Chondrocyte (in vitro differentiated cells): ENCODE data around the gene MBNL1. TPM values are rescaled to one million over a fixed set of nuclear protein-coding genes. Genes with fewer than 3 reads are reported as not detected.

ENCODE experiments used
- DNase-seq: peaks from one replicate; pipeline ENCODE4 v3.0.0; 2021; ENCODE audit warnings: mixed read lengths, low spot score
- H3K27ac Mint-ChIP-seq: one replicate; pipeline ENCODE4 v1.8.0; 2021; ENCODE audit warnings: mild to moderate bottlenecking, moderate library complexity, mixed read lengths; ENCODE audit not compliant: unreplicated experiment
- H3K27me3 Mint-ChIP-seq: 2 replicates; pipeline ENCODE4 v1.8.0; 2021; ENCODE audit warnings: low read depth, mixed read lengths
- H3K36me3 Mint-ChIP-seq: 2 replicates; pipeline ENCODE4 v1.8.0; 2021; ENCODE audit warnings: low read depth, mixed read lengths
- H3K4me1 Mint-ChIP-seq: 2 replicates; pipeline ENCODE4 v1.8.0; 2021; ENCODE audit warnings: low read depth, mild to moderate bottlenecking, mixed read lengths
- H3K4me3 Mint-ChIP-seq: one replicate; pipeline ENCODE4 v1.8.0; 2021; ENCODE audit warnings: mild to moderate bottlenecking, moderate library complexity, mixed read lengths; ENCODE audit not compliant: unreplicated experiment
- H3K9me3 Mint-ChIP-seq: 2 replicates; pipeline ENCODE4 v1.8.0; 2021; ENCODE audit warnings: low read depth, mixed read lengths
- total RNA-seq: library from RNA; stranded (reverse); gene quantifications from 3 replicates; pipeline ENCODE4 v1.2.1, GENCODE V29; 2021
- TF ChIP-seq, protein P1 (sequence below): fragments of 200-600 bp; sonication (generic); IDR thresholded peaks from 2 replicates; pipeline ENCODE4 v1.5.0; 2021; ENCODE audit warnings: antibody characterized with exemption, mild to moderate bottlenecking, moderate library complexity

MBNL1 gene
- total RNA-seq, 1 donor from 2014 or later: 166 TPM

DNA sequence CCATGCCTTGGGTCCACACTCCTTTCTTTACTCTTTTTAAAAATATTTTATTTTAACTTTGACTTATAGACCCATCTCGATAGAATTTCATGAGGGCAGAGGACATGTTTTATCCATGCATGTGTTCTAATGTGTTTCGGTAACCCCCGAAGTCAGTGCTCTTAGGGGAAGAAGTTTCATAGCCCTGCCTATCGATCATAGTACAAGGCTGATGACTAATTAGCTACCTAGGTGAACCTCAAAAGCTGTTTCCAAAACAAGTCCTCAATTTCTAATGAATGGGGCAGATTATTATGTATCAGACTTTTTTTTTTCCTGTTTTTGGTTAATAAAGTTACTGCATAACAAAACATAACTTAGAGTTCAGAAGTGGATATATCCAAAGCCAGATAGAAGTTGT is 82.0 kb downstream of the MBNL1 start:
- H3K27ac Mint-ChIP-seq: no peak overlapping the region
- DNase-seq: no peak
- H3K36me3 Mint-ChIP-seq: peaks cover 2% of the 10 kb centered on the region
- H3K27me3 Mint-ChIP-seq: no peaks in the 10 kb centered on the region
- no peak overlapping the region for H3K4me3 Mint-ChIP-seq
- TF ChIP-seq, protein P1, sequence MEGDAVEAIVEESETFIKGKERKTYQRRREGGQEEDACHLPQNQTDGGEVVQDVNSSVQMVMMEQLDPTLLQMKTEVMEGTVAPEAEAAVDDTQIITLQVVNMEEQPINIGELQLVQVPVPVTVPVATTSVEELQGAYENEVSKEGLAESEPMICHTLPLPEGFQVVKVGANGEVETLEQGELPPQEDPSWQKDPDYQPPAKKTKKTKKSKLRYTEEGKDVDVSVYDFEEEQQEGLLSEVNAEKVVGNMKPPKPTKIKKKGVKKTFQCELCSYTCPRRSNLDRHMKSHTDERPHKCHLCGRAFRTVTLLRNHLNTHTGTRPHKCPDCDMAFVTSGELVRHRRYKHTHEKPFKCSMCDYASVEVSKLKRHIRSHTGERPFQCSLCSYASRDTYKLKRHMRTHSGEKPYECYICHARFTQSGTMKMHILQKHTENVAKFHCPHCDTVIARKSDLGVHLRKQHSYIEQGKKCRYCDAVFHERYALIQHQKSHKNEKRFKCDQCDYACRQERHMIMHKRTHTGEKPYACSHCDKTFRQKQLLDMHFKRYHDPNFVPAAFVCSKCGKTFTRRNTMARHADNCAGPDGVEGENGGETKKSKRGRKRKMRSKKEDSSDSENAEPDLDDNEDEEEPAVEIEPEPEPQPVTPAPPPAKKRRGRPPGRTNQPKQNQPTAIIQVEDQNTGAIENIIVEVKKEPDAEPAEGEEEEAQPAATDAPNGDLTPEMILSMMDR: no peak
- H3K9me3 Mint-ChIP-seq: no peaks in the 10 kb centered on the region
- H3K4me1 Mint-ChIP-seq: peaks cover 30% of the 10 kb centered on the region

DNA sequence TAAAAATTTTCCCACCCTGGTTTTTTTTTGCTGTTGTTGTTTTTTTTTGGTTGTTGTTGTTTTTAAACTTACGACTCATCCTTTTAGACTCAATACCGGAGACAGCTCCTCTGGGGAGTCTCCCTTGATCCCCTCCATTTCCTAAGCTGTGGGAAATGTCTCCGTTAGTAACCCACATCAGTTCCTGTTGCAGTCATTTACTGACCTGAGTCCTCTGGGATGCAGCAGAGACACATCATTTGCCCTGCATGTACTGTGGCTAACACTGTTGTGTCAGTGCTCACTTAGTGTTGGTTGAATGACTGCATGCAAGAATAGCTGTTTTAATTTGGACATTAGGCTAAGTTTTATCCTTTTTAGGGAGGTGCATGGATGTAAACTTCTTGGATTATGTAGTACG is 83.8 kb downstream of the MBNL1 start:
- TF ChIP-seq, protein P1: no peak
- DNase-seq: no peak
- Mint-ChIP-seq H3K27me3 (no peaks in the 10 kb centered on the region), H3K4me1 (peaks cover 43% of the 10 kb centered on the region), H3K4me3 (no peak overlapping the region), H3K36me3 (peaks cover 2% of the 10 kb centered on the region), H3K27ac (peak overlapping the region; percentile 76), H3K9me3 (no peaks in the 10 kb centered on the region)

DNA sequence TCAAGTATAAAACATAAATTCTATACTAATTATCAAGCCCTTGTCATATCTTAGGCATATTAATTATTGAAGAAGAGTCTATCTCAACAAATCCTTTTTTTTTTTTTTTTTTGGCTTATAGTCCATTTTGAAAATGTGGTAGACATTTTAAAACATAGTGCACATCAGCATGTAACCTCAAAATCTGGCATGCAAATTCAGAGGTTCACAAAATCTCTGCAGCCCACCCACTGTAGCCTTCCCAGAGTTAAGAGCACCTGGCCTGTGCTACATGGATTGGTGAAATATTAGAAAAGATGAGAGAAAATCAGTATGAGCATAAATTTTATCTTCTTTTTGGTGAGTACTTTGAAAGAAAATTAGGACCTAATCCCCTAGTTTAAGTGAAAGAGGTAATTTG is 84.8 kb downstream of the MBNL1 start:
- Mint-ChIP-seq H3K4me3 (no peak overlapping the region), H3K27me3 (no peaks in the 10 kb centered on the region), H3K36me3 (peaks cover 2% of the 10 kb centered on the region), H3K27ac (no peak overlapping the region), H3K4me1 (peaks cover 52% of the 10 kb centered on the region), H3K9me3 (no peaks in the 10 kb centered on the region)
- no peak for DNase-seq
- TF ChIP-seq, protein P1: no peak

DNA sequence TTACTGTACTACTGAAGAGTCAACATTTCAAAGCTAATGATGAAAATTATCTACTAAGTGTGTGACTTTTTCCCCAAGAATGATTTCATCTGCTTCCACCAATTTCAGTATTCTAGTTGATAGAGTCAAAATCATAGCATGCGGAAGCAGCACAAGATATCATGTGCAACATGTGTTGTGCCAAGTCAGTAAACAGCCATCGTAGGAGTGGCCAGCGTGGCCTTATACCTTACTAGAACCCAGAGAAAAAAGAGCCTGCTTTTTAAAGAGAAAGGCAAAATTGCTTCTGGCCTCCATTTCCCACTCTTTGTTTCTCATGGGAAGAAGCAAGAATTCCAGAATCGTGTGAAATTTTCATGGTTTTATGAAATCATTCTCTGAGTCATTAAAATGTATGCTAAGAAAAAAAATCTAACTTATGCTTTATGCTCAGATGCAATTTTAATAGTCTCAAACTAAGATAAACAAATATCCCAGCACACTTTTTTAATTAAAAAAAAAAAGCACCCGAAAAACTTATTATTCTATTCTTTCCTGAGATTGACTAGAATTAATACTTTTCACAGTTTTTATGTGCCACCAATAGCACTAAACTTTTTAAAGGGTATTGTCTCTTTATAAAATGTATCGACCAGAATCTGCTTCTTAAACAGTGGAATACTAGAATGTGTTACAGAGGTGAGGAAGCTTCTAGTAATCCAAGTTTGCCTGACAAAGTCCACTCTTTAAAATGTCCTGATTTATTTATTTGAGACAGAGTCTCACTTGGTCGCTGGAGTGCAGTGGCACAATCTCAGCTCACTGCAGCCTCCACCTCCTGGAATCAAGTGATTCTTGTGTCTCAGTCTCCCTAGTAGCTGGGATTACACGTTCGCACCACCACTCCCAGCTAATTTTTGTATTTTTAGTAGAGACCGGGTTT is 87.3 kb downstream of the MBNL1 start:
- DNase-seq: no peak
- Mint-ChIP-seq H3K36me3 (peaks cover 2% of the 10 kb centered on the region), H3K9me3 (no peaks in the 10 kb centered on the region), H3K27ac (peak overlapping the region; percentile 89), H3K4me3 (no peak overlapping the region), H3K4me1 (peaks cover 65% of the 10 kb centered on the region), H3K27me3 (no peaks in the 10 kb centered on the region)
- TF ChIP-seq, protein P1: no peak

DNA sequence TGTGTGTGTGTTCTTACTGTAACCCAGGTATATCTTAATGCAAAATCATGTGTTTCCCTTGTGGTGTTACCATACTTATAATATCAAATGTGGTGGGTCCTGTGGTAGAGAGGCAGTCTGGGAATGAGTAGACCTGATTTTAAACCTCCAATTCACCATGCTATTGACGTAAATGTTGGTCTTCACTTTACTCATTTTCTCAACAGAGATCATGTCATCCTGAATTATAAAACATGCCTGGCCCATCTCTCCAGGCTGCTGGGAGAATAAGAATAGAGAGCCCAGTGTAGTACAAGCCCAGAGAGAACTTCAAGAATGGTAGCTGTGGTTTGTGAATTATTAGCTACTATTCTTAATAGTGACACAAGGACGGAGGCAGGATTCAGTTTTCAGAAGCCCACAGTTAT is 88.1 kb downstream of the MBNL1 start:
- Mint-ChIP-seq H3K27ac (peak overlapping the region; percentile 89), H3K4me3 (no peak overlapping the region), H3K36me3 (peaks cover 5% of the 10 kb centered on the region), H3K27me3 (no peaks in the 10 kb centered on the region), H3K9me3 (no peaks in the 10 kb centered on the region), H3K4me1 (peaks cover 68% of the 10 kb centered on the region)
- TF ChIP-seq, protein P1: no peak
- no peak for DNase-seq
